Measurements from ENCODE around the gene RUNX3. TPM values are rescaled to one million over a fixed set of nuclear protein-coding genes. Genes with fewer than 3 reads are reported as not detected.
"Not testable (repeated sequence)": the region's sequence is repeated elsewhere in the genome, so short reads cannot be mapped to it uniquely, and the experiment has no call there.

RUNX3 gene
- polyA plus RNA-seq, 1 of the 3 experiments (the other 2 are of a cell fraction), result not detected

- CTCF ChIA-PET; H3K9me2 ChIP-seq; H3K9ac ChIP-seq; H3K9me3 ChIP-seq; H3K36me3 ChIP-seq (replicated peaks in 1 of 2; ENCODE audit: control insufficient read depth in 1 of 2, insufficient read depth in 2 of 2, low read length in 1 of 2); H4K20me1 ChIP-seq (ENCODE audit: insufficient read depth); H3K4me1 ChIP-seq (ENCODE audit: control insufficient read depth in 1 of 2, insufficient read depth in 2 of 2, low read depth in 1 of 2, low read length in 1 of 2); H3K4me3 ChIP-seq (ENCODE audit: low read depth in 2 of 2, low read length in 1 of 2); H3K79me2 ChIP-seq (ENCODE audit: insufficient read depth); H3K4me2 ChIP-seq; H3K27ac ChIP-seq (ENCODE audit: low read depth in 2 of 2, low read length in 1 of 2); H2AFZ ChIP-seq (ENCODE audit: low read depth); H3F3A ChIP-seq (replicated peaks; ENCODE audit: insufficient read depth); H3K27me3 ChIP-seq (ENCODE audit: insufficient read depth); POLR2A ChIA-PET; DNase-seq: not testable (repeated sequence)
- 95% methylated on average over 57 of the region's 57 CpGs for WGBS (ENCODE audit: low lambda C conversion rate)
These were observed 22.3 kb downstream of the RUNX3 start for GRCh38 chr1:24907587-24908294.

- H3K9ac ChIP-seq, result no peak overlapping the region
- H3K36me3 ChIP-seq (replicated peaks in 1 of 2; ENCODE audit: control insufficient read depth in 1 of 2, insufficient read depth in 2 of 2, low read length in 1 of 2), result no peaks in the 10 kb centered on the region
- H3K27me3 ChIP-seq (ENCODE audit: insufficient read depth), result no peaks in the 10 kb centered on the region; the same call in 1 of the 2 replicates
- H3K27ac ChIP-seq (ENCODE audit: low read depth in 2 of 2, low read length in 1 of 2), result no peak overlapping the region
- H3K4me2 ChIP-seq, result no peak overlapping the region
- no peak for DNase-seq
- H3F3A ChIP-seq (replicated peaks; ENCODE audit: insufficient read depth), result no peaks in the 10 kb centered on the region
- POLR2A ChIA-PET, result no interaction called here
- WGBS (ENCODE audit: low lambda C conversion rate), result 76% methylated on average over 10 of the region's 20 CpGs
- H2AFZ ChIP-seq (ENCODE audit: low read depth), result no peak overlapping the region
- no peak overlapping the region for H3K4me3 ChIP-seq (ENCODE audit: low read depth in 2 of 2, low read length in 1 of 2)
- no peaks in the 10 kb centered on the region for H3K9me3 ChIP-seq
- no peaks in the 10 kb centered on the region for H3K79me2 ChIP-seq (ENCODE audit: insufficient read depth)
- H3K9me2 ChIP-seq, result no peaks in the 10 kb centered on the region
- CTCF ChIA-PET, result interaction anchor here (1.4 kb wide), 1 partner anchor 9 kb away, joined by 5 read pairs; no protein-coding TSS in a partner anchor
- H4K20me1 ChIP-seq (ENCODE audit: insufficient read depth), result no peaks in the 10 kb centered on the region
- TF ChIP-seq JUND (IDR thresholded peaks at IDR 0.05) (no peak), USF2 (IDR thresholded peaks at IDR 0.05; ENCODE audit: borderline replicate concordance, low read depth, low read length) (no peak), ZBTB33 (IDR thresholded peaks at IDR 0.05; ENCODE audit: borderline replicate concordance, low read depth) (no peak), CHD2 (IDR thresholded peaks at IDR 0.05; ENCODE audit: low read length, partially characterized antibody) (no peak), TCF12 (IDR thresholded peaks at IDR 0.05) (no peak), FOSL2 (IDR thresholded peaks at IDR 0.05; ENCODE audit: borderline replicate concordance, low read depth) (no peak), POLR2AphosphoS5 (IDR thresholded peaks at IDR 0.05; ENCODE audit: low read depth, low read length) (no peak), MEF2A (IDR thresholded peaks at IDR 0.05; ENCODE audit: borderline replicate concordance, low read depth) (no peak), FOXM1 (IDR thresholded peaks at IDR 0.05; ENCODE audit: low read depth) (no peak), MAX (IDR thresholded peaks at IDR 0.05; ENCODE audit: low read depth) (no peak), YY1 (IDR thresholded peaks at IDR 0.05; ENCODE audit: low read depth) (no peak), CTCF (IDR thresholded peaks at IDR 0.05) (no peak), TAF1 (IDR thresholded peaks at IDR 0.05; ENCODE audit: borderline replicate concordance, low read depth, low read length) (no peak), FOXJ3 (CRISPR knock-in tag; IDR thresholded peaks at IDR 0.05) (no peak), SMC3 (IDR thresholded peaks at IDR 0.05; ENCODE audit: low read depth, low read length) (no peak), RAD21 (IDR thresholded peaks at IDR 0.05; ENCODE audit: low read length) (no peak), NRF1 (IDR thresholded peaks at IDR 0.05; ENCODE audit: low read depth, low read length) (no peak), RCOR1 (IDR thresholded peaks at IDR 0.05; ENCODE audit: low read length) (no peak), GATA2 (CRISPR knock-in tag; IDR thresholded peaks at IDR 0.05) (no peak)
- peaks cover 0 to 1% of the 10 kb centered on the region in 2 experiments; a peak in 1 of 4 replicates for H3K4me1 ChIP-seq (ENCODE audit: control insufficient read depth in 1 of 2, insufficient read depth in 2 of 2, low read depth in 1 of 2, low read length in 1 of 2)
These were observed 23.2 kb downstream of the RUNX3 start for GRCh38 chr1:24906760-24907490.
